Medulla oblongata (tissue), 1 donor: ENCODE measurements around the gene DLG5.

Experiments used
- DNase-seq: peaks from one replicate; pipeline ENCODE4 v3.0.0-alpha.2; 2015; ENCODE audit errors: extremely low spot score

Gene DLG5

DNA sequence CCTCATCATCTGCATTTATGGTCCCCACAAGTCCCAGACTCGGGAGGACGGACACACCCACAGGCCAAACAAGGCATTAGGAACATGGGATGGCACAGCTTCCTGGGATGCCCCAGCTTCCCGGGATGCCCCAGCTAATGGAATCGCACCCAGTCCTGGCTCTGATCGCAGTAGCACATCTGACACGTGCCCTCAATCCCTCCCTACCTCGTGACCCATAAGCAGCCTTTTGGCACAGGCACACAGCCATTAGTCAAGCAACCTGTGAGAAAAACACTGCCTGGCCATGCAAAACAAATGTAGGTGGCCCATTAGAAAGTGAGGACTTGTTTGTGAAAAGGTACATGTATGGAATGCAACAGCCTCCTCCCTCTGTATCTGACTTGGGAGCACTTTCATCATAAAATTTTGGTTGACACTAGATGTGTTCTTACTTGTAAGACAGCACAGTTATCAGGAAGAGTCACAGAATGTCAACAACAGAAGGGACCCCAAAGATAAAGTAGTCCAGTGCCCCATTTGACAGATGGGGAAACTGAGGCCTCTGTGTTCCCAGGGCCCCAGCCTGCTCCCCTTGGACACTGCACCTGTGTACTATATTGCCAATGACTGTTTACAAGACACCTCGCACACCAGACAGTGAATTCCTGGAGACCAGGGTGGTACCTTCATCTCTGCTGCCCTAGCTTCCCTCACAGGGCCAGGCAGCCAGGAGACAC, 34.4 kb downstream of the DLG5 start:
- DNase-seq = no peak

- DNase-seq = no peak
Observed at GRCh38 chr10:77890097-77890496, 36.5 kb downstream of the DLG5 start.

- peak; percentile 89 for DNase-seq
Observed at GRCh38 chr10:77889277-77889903, 37.2 kb downstream of the DLG5 start.

DNA sequence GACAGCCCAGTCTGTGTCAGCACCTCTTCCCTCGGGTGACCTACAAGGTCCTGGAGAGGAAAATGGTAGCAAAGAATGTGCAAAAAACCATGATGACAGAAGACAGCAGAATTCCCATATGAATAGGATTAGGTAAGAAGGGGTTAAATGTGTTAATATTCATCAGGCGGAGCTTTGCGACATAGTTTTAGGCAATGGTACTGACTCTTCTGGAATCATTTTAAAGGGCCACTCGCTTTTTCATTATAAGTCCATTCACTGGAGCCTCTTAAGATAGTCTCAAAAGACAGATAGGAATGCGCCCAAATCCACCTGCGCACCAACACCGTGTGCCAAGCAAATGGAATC, 38.2 kb downstream of the DLG5 start:
- DNase-seq = no peak

- no peak for DNase-seq
Observed at GRCh38 chr10:77887631-77888355, 38.8 kb downstream of the DLG5 start.

DNA sequence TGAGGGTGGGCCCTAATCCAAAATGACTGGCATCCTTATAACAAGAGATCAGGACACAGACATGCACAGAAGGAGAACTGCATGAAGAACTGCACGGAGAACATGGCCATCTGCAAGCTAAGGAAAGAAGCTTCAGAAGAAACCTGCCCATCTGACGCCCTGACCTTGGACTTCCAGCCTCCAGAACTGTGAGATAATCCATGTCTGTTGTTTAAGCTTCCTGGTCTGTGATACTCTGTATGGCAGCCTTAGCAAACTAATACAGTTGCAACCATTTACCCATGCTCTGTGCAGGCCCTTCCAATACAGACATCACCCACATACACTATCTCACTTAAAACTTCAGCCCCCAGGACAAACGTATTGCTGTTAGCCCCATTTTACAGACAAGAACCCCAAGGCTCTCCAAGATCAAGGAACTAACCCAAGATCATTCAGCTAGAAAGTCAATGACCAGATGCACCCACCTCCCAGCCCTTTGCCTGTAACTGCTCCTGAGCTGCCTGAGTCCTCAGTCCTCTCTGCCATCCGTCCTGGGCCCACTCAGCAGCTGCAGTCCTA, 39.7 kb downstream of the DLG5 start:
- DNase-seq = no peak

GRCh38 chr10:77884181-77884580, 42.4 kb downstream of the DLG5 start:
- no peak for DNase-seq

- DNase-seq = no peak
Observed at GRCh38 chr10:77881636-77882035, 44.9 kb downstream of the DLG5 start.

- DNase-seq = no peak
Observed at GRCh38 chr10:77881222-77881621, 45.3 kb downstream of the DLG5 start.

DNA sequence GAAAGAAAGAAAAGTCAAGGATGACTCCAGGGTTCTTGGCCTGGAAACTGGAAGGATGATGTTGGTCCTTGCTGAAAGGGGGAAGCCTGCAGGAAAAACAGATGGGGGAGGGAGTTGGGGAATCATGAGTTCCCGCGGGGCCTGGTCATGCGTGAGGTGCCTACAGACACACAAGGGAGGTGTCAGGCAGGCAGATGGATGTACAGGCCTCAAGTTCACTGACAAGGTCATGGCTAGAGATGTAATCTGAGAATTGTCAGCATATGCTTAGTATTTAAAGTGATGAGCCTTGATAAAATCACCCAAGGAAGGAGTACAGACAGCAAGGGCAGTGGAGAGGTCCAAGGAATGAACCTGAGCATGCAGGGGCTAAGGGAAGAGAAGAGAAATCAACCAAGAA, 46.8 kb downstream of the DLG5 start:
- DNase-seq = no peak

DNA sequence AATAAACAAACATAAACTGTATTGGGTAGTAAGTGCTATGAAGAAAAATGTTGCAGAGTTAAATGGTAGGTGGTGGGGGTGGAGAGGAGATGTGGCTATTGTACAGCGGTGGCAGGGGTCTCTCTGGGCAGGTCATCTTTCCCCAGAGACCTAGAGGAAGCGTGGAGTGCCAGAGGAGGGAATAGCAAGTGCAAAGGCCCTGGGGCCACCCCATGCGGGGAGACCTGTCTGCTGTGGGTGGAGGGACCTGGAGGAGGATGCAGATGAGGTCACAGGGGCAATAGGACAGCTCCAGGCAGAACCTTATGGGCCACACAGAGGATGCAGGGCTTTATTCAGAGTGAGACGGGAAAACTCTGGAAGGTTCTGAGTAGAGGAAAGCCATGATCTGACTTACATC, 47.5 kb downstream of the DLG5 start:
- DNase-seq = no peak

DNA sequence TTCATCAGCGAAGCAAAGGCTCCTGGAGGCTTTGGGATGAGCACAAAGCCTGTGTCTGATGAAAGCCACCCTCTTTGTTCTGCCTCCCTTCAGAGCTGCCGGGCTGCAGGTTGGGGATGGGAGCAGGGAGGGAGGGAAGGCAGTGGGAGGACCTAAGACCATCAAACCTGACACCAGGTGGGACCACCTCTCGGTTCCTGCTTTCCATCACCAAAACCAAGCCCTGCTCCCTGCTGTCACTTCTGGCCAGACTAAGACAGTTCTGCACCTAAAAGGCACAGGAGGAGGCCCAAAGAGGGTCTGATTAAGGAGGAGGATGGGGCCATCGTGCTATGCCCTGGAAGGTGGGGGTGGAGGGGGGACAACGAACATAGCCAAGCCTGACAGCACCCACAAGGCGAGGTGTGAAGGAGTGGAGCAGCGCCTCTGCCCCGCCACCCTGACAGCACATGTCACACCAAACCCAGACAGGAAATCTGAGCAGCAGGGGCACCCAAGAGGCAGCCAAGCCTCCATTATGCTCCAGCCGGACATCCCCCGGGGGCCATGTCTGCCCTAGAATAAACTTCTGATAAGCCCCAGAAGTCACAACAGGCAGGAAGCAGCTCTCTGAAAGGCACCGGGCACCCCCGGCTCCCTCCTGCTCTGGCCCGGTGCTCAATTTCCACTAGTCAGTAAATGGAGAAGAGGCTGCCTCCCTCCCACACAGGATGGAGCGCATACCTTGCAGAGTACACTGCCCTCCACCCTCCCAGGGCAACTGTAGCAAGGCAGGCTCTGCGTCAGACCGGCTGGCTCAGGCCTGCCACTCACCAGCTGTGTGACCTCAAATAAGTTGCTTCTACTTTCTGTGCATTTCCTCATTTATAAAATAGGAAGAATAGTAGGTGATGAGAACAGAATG, 48.9 kb downstream of the DLG5 start:
- DNase-seq = no peak

DNA sequence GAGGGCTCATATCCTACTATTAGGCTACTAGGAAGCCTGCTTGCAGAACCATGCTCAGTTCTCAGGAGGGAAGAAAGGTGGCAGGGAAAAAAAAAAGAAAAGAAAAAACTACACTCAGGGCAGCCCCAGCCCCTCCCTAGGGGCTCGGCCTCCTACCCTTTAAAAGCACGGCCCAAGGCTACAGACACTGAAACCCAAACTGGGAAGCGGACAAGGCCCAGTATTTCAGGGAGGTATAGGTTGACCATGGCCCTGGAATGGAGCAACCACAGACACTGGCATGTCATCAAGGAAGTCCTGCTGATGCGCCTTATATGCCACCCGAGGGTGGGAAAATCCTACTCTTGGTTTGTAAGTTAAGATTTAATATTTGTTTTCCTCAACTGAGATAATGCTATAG, 50.8 kb downstream of the DLG5 start:
- DNase-seq = no peak

DNA sequence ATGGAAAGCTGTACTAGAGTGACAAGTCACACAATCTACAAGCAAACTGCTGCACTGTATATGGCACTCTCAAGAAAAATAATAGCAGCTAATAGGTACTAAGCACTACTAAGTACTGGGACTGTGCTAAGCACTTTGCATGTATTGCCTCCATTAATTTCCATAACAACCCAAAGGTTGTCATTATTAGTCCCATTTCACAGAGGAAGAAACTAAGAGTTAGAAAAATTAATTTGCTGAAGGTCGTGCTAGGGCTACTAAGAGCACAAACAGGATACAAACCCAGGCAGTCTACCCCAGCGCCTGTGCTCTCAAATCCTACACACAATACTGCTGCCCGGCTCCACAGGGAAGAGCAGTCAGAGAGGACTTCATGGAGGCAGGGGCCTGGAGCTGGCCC, 51.7 kb downstream of the DLG5 start:
- DNase-seq = no peak

GRCh38 chr10:77873536-77874380, 52.8 kb downstream of the DLG5 start:
- DNase-seq = peak; percentile 24

DNA sequence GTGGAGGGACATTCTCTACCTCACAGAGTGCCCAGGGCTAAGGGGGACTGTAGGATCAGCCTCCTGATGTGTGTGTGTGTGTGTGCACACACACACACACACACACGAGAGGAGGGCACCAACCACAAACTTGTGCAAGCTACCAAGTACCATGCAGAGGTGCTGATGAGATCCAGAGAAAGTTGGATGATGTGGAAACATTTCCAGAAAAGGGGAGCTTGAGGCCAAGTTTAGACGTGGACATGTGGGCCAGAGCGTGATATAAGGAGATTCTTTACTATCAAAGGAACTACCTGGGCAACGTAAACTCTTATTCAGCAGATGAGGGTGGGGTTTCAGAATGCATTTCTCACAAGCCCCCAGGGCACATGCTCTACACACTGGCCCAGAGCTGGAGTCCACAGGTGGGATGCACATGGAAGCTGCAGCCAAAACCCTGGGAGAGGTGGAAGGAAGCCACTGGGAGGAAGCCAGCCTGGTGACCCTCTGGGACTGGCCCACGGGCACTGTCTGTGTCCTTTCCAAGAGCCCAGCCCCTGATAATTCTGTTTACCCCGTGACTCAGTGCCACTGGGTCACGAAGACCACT, 53.5 kb downstream of the DLG5 start:
- DNase-seq = no peak

GRCh38 chr10:77872151-77872946, 54.2 kb downstream of the DLG5 start:
- DNase-seq = peak; percentile 95

- DNase-seq = no peak
Observed at GRCh38 chr10:77869626-77870420, 56.7 kb downstream of the DLG5 start.

DNA sequence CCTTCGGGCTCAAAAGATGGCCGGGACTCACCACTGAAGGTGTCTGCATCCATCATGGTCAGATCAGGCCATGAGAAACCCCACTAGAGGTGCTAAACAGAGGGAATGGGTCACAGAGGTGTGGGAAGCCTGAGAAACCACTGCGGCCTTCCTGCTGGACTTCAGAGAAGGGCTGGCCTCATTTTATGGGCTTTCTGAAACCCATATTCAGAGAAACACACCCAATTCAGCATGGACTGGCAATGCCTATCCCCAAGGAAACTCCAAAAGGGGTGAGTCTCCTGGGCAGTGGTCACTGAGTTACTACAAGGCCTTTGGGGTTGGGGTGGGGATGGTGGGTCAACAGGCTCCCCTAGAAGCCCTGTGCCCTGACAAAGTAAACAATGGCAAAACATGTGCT, 58.0 kb downstream of the DLG5 start:
- DNase-seq = no peak
